Glutamatergic neuron (in vitro differentiated cells): ENCODE measurements around the gene CRYBB1. TPM values are rescaled to one million over a fixed set of nuclear protein-coding genes. Genes with fewer than 3 reads are reported as not detected.

ENCODE experiments used
- DNase-seq: peaks from one replicate; pipeline ENCODE4 v3.0.0; 2022
- H3K27ac Mint-ChIP-seq: one replicate; pipeline ENCODE4 v1.8.0; 2020; ENCODE audit warnings: mild to moderate bottlenecking, mixed read lengths, inconsistent platforms; ENCODE audit not compliant: unreplicated experiment
- H3K27me3 Mint-ChIP-seq: one replicate; pipeline ENCODE4 v1.8.0; 2020; ENCODE audit warnings: mild to moderate bottlenecking, moderate library complexity, mixed read lengths, inconsistent platforms; ENCODE audit not compliant: unreplicated experiment
- H3K36me3 Mint-ChIP-seq: one replicate; pipeline ENCODE4 v1.8.0; 2020; ENCODE audit warnings: mild to moderate bottlenecking, mixed read lengths, inconsistent platforms; ENCODE audit not compliant: unreplicated experiment
- H3K4me1 Mint-ChIP-seq: one replicate; pipeline ENCODE4 v1.8.0; 2020; ENCODE audit warnings: mild to moderate bottlenecking, low read depth, mixed read lengths, inconsistent platforms; ENCODE audit not compliant: unreplicated experiment
- H3K4me3 Mint-ChIP-seq: one replicate; pipeline ENCODE4 v1.8.0; 2020; ENCODE audit warnings: mild to moderate bottlenecking, mixed read lengths, inconsistent platforms; ENCODE audit not compliant: unreplicated experiment
- H3K9me3 Mint-ChIP-seq: one replicate; pipeline ENCODE4 v1.8.0; 2020; ENCODE audit warnings: mild to moderate bottlenecking, moderate library complexity, mixed read lengths, inconsistent platforms; ENCODE audit not compliant: unreplicated experiment
- total RNA-seq: library from RNA; stranded (reverse); fragmentation: NEBNext Ultra II Directional; extraction: Animal tissue kit (Norgen Biotek cat#: 25700); gene quantifications from one replicate; pipeline ENCODE4 v1.2.1, GENCODE V29; 2021; ENCODE audit not compliant: unreplicated experiment
- TF ChIP-seq, protein P1 (sequence below): fragments of 200-600 bp; sonication (generic); IDR thresholded peaks from one replicate; pipeline ENCODE4 v1.5.0; 2021; ENCODE audit not compliant: partially characterized antibody, unreplicated experiment

The CRYBB1 gene
- total RNA-seq, 1 donor from 2014 or later: not detected

GRCh38 chr22:26636296-26636695 is 18.5 kb upstream of the CRYBB1 start:
- Mint-ChIP-seq H3K27ac (no peak overlapping the region), H3K4me3 (no peak overlapping the region), H3K27me3 (no peaks in the 10 kb centered on the region)

GRCh38 chr22:26635117-26635516 is 17.3 kb upstream of the CRYBB1 start:
- Mint-ChIP-seq H3K9me3 (peaks cover 2% of the 10 kb centered on the region), H3K4me3 (no peak overlapping the region), H3K27me3 (no peaks in the 10 kb centered on the region), H3K36me3 (peaks cover 5% of the 10 kb centered on the region), H3K4me1 (no peaks in the 10 kb centered on the region), H3K27ac (no peak overlapping the region)
- TF ChIP-seq, protein P1, sequence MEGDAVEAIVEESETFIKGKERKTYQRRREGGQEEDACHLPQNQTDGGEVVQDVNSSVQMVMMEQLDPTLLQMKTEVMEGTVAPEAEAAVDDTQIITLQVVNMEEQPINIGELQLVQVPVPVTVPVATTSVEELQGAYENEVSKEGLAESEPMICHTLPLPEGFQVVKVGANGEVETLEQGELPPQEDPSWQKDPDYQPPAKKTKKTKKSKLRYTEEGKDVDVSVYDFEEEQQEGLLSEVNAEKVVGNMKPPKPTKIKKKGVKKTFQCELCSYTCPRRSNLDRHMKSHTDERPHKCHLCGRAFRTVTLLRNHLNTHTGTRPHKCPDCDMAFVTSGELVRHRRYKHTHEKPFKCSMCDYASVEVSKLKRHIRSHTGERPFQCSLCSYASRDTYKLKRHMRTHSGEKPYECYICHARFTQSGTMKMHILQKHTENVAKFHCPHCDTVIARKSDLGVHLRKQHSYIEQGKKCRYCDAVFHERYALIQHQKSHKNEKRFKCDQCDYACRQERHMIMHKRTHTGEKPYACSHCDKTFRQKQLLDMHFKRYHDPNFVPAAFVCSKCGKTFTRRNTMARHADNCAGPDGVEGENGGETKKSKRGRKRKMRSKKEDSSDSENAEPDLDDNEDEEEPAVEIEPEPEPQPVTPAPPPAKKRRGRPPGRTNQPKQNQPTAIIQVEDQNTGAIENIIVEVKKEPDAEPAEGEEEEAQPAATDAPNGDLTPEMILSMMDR: no peak
- no peak for DNase-seq

More at GRCh38 chr22:26636296-26636695, 18.5 kb upstream of the CRYBB1 start:
- no peaks in the 10 kb centered on the region for H3K36me3 Mint-ChIP-seq
- TF ChIP-seq, protein P1: no peak
- H3K4me1 Mint-ChIP-seq: peaks cover 4% of the 10 kb centered on the region
- DNase-seq: no peak
- H3K9me3 Mint-ChIP-seq: no peaks in the 10 kb centered on the region

GRCh38 chr22:26634189-26634588 is 16.4 kb upstream of the CRYBB1 start:
- no peaks in the 10 kb centered on the region for H3K4me1 Mint-ChIP-seq
- no peak for DNase-seq
- H3K27ac Mint-ChIP-seq: no peak overlapping the region
- H3K27me3 Mint-ChIP-seq: no peaks in the 10 kb centered on the region
- H3K4me3 Mint-ChIP-seq: no peak overlapping the region
- peaks cover 5% of the 10 kb centered on the region for H3K36me3 Mint-ChIP-seq
- H3K9me3 Mint-ChIP-seq: peaks cover 2% of the 10 kb centered on the region
- TF ChIP-seq, protein P1: no peak

GRCh38 chr22:26632422-26633155 is 14.8 kb upstream of the CRYBB1 start:
- peaks cover 2% of the 10 kb centered on the region for H3K9me3 Mint-ChIP-seq
- no peak overlapping the region for H3K4me3 Mint-ChIP-seq
- DNase-seq: no peak
- TF ChIP-seq, protein P1: no peak
- no peaks in the 10 kb centered on the region for H3K4me1 Mint-ChIP-seq
- H3K27me3 Mint-ChIP-seq: no peaks in the 10 kb centered on the region
- no peak overlapping the region for H3K27ac Mint-ChIP-seq
- H3K36me3 Mint-ChIP-seq: peaks cover 5% of the 10 kb centered on the region

DNA sequence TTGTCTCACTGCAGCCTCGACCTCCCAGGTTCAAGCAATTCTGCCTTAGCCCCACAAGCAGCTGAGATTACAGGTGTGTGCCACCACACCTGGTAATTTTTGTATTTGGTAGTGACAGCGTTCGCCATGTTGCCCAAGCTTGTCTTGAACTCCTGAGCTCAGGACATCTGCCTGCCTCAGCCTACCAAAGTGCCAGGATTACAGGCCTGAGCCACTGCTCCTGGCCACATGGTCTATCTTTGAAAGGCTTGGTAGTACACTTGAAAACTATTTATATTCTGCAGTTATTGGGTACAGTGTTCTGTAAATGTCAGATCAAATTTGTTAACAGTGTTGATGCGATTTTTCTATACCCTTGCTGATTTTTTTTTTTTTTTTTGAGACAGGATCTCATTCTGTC is 13.5 kb upstream of the CRYBB1 start:
- Mint-ChIP-seq H3K4me3 (no peak overlapping the region), H3K36me3 (peaks cover 5% of the 10 kb centered on the region), H3K4me1 (no peaks in the 10 kb centered on the region), H3K9me3 (peaks cover 2% of the 10 kb centered on the region), H3K27me3 (no peaks in the 10 kb centered on the region), H3K27ac (no peak overlapping the region)
- DNase-seq: no peak
- TF ChIP-seq, protein P1: no peak
